ENCODE measurements around the gene CRELD2.

- TF ChIP-seq POLR2A (IDR thresholded peaks at IDR 0.05) (no peak), POLR2AphosphoS5 (IDR thresholded peaks at IDR 0.05) (no peak)
- TF ChIP-seq, protein P1, sequence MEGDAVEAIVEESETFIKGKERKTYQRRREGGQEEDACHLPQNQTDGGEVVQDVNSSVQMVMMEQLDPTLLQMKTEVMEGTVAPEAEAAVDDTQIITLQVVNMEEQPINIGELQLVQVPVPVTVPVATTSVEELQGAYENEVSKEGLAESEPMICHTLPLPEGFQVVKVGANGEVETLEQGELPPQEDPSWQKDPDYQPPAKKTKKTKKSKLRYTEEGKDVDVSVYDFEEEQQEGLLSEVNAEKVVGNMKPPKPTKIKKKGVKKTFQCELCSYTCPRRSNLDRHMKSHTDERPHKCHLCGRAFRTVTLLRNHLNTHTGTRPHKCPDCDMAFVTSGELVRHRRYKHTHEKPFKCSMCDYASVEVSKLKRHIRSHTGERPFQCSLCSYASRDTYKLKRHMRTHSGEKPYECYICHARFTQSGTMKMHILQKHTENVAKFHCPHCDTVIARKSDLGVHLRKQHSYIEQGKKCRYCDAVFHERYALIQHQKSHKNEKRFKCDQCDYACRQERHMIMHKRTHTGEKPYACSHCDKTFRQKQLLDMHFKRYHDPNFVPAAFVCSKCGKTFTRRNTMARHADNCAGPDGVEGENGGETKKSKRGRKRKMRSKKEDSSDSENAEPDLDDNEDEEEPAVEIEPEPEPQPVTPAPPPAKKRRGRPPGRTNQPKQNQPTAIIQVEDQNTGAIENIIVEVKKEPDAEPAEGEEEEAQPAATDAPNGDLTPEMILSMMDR (IDR thresholded peaks at IDR 0.05) = no peak
Observed at GRCh38 chr22:49922926-49923325, 4.5 kb downstream of the CRELD2 start.

Data from prostate gland (tissue), 2 donors.